ENCODE measurements around the gene FYN. TPM values are rescaled to one million over a fixed set of nuclear protein-coding genes. Genes with fewer than 3 reads are reported as not detected.
A peak's percentile ranks its signal among the peaks of the same experiment; 100 is the strongest.

The FYN gene
- total and polyA plus RNA-seq, 10 of the 15 experiments (the other 5 are each of a cell fraction or from before 2014, with no cell fraction given): 51.4 to 247 (median 138) TPM

DNA sequence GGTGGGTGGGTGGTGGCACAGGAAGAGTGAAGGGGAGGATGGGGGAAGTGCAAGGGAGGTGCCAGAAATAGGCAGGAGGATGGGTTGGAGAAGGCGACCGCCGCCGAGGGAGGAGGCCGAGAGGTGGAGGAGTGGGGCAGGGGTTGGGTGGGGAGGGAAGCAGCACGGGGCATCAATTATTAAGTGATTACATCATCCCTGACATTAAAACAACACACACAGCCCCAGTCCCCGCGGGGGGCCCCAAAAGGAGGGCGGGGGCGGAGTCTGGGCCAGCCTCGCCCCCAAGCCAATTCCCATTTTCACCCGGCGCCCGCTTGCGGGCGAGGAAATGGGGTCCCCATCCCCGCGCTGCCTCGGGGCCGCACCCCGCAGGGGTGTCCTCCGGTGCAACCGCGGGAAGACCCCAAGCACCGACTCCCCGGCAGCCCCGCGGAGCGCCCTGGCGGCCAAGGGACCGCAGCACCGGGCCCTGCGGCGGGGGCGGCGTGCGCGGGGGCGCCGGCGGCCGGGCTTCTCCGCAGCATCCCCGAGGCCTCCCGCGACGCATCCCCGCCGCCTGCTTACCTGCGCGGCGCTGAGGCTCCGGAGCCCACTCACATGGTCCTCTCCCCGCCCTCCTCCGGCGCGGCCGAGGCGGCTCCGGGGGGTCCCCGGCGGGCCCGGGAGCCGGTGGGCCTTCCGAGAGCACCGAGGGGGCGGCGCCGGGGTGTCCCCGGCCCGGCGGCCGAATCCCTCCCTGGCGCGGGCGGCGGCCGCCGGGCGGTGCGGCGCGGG, 663 bp downstream of the FYN start (continued):
- no peak for TF ChIP-seq EZH2 (IDR thresholded peaks at IDR 0.05; ENCODE audit: borderline replicate concordance, control insufficient read depth, low read depth, low read length)
- no peak for TF ChIP-seq USF1 (IDR thresholded peaks at IDR 0.05; ENCODE audit: borderline replicate concordance, extremely low read length, insufficient read depth, low read depth, low read length)
- no peak for TF ChIP-seq POU2F2 (IDR thresholded peaks at IDR 0.05; ENCODE audit: borderline replicate concordance, low read depth, low read length)
- TF ChIP-seq SIN3A (IDR thresholded peaks at IDR 0.05; ENCODE audit: low read depth, low read length): no peak
- no peak for TF ChIP-seq CHD1 (IDR thresholded peaks at IDR 0.05; ENCODE audit: low read depth, low read length)
- no peak for TF ChIP-seq TCF7 (IDR thresholded peaks at IDR 0.05; ENCODE audit: borderline replicate concordance)
- TF ChIP-seq NRF1 (conservative IDR thresholded peaks at IDR 0.05; ENCODE audit: low read depth, low read length): no peak
- no peak for TF ChIP-seq NFIC (IDR thresholded peaks at IDR 0.05; ENCODE audit: low read depth, low read length)
- no peak for TF ChIP-seq BMI1 (IDR thresholded peaks at IDR 0.05; ENCODE audit: borderline replicate concordance)
- no peak for TF ChIP-seq SMC3 (IDR thresholded peaks at IDR 0.05; ENCODE audit: borderline replicate concordance, low read length)
- no peak for TF ChIP-seq NBN (IDR thresholded peaks at IDR 0.05)
- no peak for TF ChIP-seq EED (IDR thresholded peaks at IDR 0.05; ENCODE audit: low read depth)
- TF ChIP-seq NR2F1 (conservative IDR thresholded peaks at IDR 0.05): 0 out of 2 replicates have a peak, but pooled peaks have one; percentile 38
- no peak; the same call in 1 of the 2 replicates for TF ChIP-seq DPF2 (IDR thresholded peaks at IDR 0.05)
- no peak for TF ChIP-seq BCL11A (IDR thresholded peaks at IDR 0.05; ENCODE audit: low read depth, low read length)
- TF ChIP-seq TCF3 (IDR thresholded peaks at IDR 0.05; ENCODE audit: borderline replicate concordance, insufficient read depth, low read depth, low read length): no peak
- TF ChIP-seq, protein P1, sequence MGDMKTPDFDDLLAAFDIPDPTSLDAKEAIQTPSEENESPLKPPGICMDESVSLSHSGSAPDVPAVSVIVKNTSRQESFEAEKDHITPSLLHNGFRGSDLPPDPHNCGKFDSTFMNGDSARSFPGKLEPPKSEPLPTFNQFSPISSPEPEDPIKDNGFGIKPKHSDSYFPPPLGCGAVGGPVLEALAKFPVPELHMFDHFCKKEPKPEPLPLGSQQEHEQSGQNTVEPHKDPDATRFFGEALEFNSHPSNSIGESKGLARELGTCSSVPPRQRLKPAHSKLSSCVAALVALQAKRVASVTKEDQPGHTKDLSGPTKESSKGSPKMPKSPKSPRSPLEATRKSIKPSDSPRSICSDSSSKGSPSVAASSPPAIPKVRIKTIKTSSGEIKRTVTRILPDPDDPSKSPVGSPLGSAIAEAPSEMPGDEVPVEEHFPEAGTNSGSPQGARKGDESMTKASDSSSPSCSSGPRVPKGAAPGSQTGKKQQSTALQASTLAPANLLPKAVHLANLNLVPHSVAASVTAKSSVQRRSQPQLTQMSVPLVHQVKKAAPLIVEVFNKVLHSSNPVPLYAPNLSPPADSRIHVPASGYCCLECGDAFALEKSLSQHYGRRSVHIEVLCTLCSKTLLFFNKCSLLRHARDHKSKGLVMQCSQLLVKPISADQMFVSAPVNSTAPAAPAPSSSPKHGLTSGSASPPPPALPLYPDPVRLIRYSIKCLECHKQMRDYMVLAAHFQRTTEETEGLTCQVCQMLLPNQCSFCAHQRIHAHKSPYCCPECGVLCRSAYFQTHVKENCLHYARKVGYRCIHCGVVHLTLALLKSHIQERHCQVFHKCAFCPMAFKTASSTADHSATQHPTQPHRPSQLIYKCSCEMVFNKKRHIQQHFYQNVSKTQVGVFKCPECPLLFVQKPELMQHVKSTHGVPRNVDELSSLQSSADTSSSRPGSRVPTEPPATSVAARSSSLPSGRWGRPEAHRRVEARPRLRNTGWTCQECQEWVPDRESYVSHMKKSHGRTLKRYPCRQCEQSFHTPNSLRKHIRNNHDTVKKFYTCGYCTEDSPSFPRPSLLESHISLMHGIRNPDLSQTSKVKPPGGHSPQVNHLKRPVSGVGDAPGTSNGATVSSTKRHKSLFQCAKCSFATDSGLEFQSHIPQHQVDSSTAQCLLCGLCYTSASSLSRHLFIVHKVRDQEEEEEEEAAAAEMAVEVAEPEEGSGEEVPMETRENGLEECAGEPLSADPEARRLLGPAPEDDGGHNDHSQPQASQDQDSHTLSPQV (IDR thresholded peaks at IDR 0.05): no peak
- TF ChIP-seq BHLHE40 (IDR thresholded peaks at IDR 0.05; ENCODE audit: borderline replicate concordance in 1 of 2, low read depth in 2 of 2, low read length in 1 of 2): peak in 1 of 2 experiments; percentile 21; a peak in 1 of 4 replicates
- TF ChIP-seq YBX1 (IDR thresholded peaks at IDR 0.05): no peak
- no peak for TF ChIP-seq E2F4 (IDR thresholded peaks at IDR 0.05; ENCODE audit: low read depth, low read length)
- no peak for TF ChIP-seq CREM (IDR thresholded peaks at IDR 0.05; ENCODE audit: low read depth)
- no peak for TF ChIP-seq ZNF384 (IDR thresholded peaks at IDR 0.05; ENCODE audit: borderline replicate concordance, low read depth, low read length)
- TF ChIP-seq MEF2A (IDR thresholded peaks at IDR 0.05; ENCODE audit: insufficient read depth, low read depth, low read length): no peak
- TF ChIP-seq SMAD5 (IDR thresholded peaks at IDR 0.05; ENCODE audit: low read depth): no peak
- no peak for TF ChIP-seq WRNIP1 (IDR thresholded peaks at IDR 0.05; ENCODE audit: borderline replicate concordance, low read depth, low read length)
- no peak for TF ChIP-seq NFXL1 (IDR thresholded peaks at IDR 0.05; ENCODE audit: borderline replicate concordance)
